GM12874 (cell line): Measurements from ENCODE around the gene SPRYD3.
A peak's percentile ranks its signal among the peaks of the same experiment; 100 is the strongest.

ENCODE experiments used
- TF ChIP-seq, protein P1 (sequence below): IDR thresholded peaks from 2 replicates; pipeline ENCODE4 v1.5.1; 2011; ENCODE audit warnings: low read depth, mild to moderate bottlenecking, control low read depth, low read length, moderate library complexity; ENCODE audit not compliant: insufficient read depth

The SPRYD3 gene

DNA sequence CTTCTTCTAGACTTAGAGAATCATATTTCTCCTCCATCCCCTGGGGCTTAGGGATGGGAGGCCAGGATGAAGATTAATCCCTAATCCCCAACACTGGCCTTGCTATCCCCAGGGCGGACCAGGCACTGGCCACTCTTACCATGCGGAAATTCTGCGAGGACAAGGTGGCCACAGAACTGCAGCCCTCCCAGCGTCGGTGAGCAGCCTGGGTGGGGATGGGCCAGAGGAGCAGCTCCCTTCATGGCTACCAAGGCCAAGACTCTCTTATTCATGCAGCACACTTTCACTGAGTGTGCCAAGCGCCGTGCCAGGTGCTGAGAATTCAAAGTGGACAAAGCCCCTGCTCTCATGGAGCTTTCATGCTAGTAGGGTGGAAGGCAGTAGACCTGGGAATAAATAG lies 22.3 kb downstream of the SPRYD3 start:
- TF ChIP-seq, protein P1, sequence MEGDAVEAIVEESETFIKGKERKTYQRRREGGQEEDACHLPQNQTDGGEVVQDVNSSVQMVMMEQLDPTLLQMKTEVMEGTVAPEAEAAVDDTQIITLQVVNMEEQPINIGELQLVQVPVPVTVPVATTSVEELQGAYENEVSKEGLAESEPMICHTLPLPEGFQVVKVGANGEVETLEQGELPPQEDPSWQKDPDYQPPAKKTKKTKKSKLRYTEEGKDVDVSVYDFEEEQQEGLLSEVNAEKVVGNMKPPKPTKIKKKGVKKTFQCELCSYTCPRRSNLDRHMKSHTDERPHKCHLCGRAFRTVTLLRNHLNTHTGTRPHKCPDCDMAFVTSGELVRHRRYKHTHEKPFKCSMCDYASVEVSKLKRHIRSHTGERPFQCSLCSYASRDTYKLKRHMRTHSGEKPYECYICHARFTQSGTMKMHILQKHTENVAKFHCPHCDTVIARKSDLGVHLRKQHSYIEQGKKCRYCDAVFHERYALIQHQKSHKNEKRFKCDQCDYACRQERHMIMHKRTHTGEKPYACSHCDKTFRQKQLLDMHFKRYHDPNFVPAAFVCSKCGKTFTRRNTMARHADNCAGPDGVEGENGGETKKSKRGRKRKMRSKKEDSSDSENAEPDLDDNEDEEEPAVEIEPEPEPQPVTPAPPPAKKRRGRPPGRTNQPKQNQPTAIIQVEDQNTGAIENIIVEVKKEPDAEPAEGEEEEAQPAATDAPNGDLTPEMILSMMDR, result no peak

DNA sequence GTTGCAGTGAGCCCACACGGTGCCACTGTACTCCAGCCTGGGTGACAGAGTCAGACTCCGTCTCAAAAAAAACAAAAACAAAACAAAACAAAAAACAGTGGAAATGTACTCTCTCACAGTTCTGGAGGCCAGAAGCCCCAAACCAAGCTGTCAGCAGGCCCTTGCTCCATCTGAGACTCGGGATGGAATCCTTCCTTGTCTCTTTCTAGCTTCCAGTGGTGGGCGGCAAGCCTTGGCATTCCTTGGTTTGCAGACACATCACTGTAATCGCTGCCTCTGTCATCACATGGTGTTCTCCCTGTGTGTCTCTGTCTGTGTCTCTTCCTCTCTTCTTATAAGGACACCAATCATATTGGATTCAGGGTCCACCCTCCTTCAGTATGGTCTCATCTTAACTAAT lies 22.9 kb downstream of the SPRYD3 start:
- TF ChIP-seq, protein P1, result no peak

DNA sequence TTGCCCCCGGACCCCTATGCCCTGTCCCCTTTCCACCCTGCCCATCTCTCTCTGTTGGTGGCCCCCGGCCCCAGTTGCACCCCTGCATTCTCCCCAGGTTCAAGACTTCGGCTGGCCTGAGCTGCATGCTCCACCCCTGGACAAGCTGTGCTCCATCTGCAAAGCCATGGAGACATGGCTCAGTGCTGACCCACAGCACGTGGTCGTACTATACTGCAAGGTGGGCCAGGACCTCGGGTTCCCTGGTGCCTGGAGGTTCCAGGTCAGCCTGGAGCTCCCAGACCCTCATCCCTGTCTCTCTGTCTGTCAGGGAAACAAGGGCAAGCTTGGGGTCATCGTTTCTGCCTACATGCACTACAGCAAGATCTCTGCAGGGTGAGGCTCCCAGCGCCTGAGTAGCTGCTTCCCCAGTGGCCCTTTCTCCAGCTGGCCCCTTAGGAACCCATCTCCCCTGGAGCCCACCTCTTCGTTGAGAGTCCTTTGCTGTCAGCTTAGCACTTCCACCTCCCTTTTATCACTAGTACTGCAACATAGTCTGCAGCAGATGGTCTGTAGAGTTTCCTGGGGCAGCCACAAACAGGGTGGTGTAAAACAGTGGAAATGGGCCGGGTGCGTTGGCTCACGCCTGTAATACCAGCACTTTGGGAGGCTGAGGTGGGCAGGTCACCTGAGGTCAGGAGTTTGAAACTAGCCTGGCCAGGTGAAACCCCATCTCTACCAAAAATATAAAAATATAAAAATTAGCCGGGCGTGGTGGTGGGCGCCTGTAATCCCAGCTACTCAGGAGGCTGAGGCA lies 23.5 kb downstream of the SPRYD3 start:
- TF ChIP-seq, protein P1, result no peak

DNA sequence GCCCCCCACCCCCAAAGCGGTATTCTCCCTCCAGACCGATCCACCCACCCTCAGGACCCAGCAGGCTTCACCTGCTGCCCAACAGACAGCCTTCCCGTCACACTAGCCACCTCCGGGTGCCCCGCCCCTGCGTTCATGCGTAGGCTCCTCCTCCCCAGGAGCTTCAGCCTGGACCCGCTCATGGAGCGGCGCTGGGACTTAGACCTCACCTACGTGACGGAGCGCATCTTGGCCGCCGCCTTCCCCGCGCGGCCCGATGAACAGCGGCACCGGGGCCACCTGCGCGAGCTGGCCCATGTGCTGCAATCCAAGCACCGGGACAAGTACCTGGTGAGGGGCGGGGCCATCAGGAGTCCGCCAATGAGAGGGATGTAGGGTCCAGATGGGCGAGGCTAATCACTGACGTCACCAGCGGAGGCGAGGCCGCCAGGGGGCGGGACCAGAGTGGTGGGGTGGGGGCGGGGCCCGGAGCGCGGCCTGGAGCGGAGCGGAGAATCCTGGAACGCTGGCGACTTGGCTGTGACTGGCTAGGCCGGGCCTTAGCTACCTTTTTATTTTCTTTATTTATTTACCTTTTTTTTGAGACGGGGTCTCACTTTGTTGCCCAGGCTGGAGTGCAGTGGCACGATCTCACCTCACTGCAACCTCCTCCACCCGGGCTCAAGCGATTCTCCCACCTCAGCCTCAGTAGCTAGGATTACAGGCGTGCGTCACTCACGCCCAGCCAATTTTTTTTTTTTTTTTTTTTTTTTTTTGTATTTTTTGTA lies 24.9 kb downstream of the SPRYD3 start:
- TF ChIP-seq, protein P1, result no peak

DNA sequence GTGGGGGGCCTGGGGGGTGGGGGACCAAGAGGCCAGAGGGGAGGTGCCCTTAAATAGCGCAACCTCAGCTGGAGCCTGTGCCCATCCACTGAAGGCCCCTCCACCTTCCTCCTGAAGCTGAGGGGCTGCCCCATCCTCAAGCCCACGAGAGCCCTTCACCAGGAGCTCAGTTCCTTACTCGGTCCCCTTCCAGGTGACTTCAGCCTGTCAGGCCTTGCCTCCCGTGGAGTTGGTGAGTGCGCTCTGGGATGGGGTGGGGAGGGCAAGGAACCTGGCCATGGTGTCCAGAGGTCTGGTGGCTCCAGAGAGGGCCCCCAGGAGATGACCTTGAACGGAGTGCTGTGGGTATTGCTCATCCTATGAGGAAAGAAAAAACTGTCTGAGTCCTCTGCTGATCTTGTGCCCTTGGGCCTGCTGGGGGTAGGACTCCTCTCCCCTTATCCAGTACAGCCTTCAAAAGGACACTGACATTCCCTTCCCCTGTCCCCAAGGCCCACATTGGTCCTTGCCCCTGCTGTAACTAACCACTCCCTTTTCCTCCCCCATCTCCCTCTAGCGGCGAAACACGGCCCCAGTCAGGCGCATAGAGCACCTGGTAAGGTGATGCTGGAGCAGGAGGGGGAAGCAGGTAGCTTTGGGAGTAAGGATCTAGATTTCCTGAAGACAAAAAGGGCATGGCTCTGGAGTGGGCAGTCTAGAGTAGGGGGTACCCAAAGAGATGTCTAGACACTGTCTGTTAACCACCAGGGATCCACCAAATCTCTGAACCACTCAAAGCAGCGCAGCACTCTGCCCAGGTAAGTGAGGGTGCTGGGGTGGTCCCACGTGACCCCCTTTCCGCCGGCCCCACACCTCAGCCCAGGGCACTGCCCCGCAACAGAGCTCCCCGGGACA lies 25.7 kb downstream of the SPRYD3 start:
- TF ChIP-seq, protein P1, result peak; percentile 70; the same call in 1 of the 2 replicates

DNA sequence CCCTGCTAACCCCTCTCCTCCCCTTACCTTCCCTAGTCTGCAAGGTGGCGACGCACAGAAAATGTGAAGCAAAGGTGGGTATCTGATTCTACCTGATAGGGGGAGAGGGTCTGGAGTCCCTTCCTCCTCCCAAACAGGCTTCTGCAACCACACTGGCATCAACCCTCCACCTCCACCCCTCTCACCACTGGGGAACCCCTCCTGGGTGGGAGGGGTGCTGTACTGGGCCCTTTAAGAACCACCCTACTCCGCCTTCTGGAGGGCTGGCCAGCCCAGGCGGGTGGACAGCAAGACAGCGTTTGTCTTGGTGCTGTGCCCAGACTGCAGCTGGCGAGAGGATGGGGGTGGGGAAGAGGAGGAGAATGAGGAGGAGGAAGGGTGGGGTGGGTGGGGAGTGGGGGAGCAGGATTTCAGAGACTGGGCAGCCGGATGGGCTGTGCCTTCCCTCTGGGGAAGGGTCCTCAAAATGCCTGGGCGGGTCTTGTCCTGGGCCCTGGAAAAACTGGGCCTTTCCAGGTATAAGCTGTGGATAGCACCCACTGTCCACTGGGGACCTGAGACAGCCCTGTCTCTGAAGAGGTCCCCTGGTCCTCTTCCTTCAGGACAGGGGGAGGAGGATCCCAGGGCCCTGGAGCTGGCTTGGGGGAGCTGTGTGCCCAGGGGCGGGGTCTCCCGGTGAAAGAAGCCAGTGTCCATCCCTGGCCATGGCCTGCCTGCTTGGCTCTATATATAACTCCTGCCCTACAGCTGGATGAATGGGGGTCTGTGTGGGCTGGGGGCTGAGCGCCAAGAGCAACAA lies 26.6 kb downstream of the SPRYD3 start:
- TF ChIP-seq, protein P1, result no peak
